HEK293 (cell line): ENCODE results near the gene PPP5C.

Experiments
- ZEB2 ChIP-seq: fragments of 450-650 bp; formaldehyde crosslinking; IDR thresholded peaks from 2 replicates; pipeline ENCODE4 v1.5.1; 2016; ENCODE audit warnings: missing biosample characterization, missing genetic modification characterization
- TF ChIP-seq, protein P1 (sequence below): fragments of 450-650 bp; formaldehyde crosslinking; IDR thresholded peaks from 2 replicates; pipeline ENCODE4 v1.5.1; 2016; ENCODE audit warnings: missing biosample characterization, missing genetic modification characterization

DNA sequence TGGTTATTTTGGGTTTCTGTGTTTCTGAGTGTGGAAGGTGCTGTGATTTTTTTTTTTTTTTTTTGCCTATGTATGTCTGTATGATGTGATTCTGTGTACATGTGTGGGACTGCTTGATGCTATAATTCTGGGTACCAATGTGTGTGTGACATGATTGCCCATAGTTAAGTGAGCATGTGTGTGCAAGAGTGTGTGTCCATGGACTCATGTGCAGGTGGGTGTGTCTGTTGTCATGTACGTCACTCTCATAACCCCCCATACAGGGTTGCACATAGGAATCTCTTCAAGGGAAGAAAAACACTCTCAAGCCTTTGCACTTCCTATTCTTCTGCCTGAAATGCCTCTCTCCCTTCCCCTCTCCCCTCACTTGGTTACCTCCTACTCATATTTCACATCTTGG, 2.5 kb upstream of the PPP5C start:
- no peak for TF ChIP-seq ZEB2 (tag by site-specific recombination)
- TF ChIP-seq, protein P1, sequence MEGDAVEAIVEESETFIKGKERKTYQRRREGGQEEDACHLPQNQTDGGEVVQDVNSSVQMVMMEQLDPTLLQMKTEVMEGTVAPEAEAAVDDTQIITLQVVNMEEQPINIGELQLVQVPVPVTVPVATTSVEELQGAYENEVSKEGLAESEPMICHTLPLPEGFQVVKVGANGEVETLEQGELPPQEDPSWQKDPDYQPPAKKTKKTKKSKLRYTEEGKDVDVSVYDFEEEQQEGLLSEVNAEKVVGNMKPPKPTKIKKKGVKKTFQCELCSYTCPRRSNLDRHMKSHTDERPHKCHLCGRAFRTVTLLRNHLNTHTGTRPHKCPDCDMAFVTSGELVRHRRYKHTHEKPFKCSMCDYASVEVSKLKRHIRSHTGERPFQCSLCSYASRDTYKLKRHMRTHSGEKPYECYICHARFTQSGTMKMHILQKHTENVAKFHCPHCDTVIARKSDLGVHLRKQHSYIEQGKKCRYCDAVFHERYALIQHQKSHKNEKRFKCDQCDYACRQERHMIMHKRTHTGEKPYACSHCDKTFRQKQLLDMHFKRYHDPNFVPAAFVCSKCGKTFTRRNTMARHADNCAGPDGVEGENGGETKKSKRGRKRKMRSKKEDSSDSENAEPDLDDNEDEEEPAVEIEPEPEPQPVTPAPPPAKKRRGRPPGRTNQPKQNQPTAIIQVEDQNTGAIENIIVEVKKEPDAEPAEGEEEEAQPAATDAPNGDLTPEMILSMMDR = no peak
